Measurements from ENCODE around the gene FHIP2A.
A peak's percentile ranks its signal among the peaks of the same experiment; 100 is the strongest.
"Not testable (repeated sequence)": the region's sequence is repeated elsewhere in the genome, so short reads cannot be mapped to it uniquely, and the experiment has no call there.

Gene FHIP2A

DNA sequence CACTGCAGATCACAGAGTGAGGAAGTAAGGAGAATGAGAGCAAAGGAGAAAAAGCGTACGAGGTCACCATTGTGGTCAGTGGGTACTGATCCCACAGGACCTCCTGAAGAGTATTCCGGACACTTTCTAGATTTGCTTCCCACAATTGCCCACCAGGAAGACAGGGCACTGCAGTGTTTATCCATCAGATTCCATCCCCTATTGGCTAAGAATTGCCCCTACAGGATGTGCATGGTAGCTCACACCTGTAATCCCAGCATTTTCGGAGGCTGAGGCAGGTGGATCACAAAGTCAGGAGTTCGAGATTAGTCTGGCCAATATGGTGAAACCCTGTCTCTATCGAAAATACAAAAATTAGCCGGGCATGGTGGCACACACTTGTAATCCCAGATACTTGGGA lies 5.3 kb upstream of the FHIP2A start:
- DNase-seq, result no peak

DNA sequence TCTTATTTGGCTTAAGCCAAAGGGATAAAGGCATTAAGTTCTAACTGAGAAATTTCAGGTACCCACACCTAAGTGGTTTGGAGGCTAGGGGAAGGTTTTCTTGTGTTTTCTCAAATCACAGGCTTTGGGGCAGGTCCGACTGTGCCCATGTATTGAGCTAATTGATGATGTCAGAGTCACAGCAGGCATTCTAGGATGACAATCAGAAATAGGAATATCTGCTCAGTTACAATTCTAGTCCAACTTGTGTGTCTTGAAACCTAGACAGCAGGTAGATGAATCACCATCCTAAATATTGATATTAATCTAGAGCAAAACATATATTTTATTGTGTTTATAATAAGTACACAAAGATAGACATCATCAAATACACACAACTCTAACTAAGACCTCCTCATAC lies 2.3 kb upstream of the FHIP2A start:
- no peak for DNase-seq

DNA sequence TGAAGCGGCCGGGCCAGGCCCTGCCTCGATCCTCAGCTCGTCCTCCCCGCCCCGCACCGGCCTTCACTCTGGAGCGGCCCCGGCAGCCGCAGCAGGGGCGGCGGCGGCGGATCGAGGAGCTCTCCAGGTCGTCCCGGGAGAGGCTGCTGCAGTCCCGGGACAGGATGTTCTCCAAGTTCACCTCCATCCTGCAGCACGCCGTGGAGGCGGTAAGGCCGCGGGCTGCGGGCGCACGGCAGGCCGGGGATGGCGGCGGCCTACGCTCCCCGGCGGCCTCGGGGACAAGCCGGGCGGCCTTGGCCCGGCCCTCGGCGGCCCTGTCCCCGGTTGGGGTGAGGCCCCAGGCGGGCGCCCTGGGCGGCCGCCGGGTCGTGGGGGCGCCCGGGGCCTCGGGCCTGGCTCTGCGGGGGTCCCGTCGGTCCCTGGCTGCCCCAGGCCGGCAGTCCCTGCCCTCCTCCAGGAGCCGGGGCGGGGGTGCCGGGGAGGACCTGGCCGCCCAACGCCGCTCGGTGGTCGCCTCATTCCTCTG lies 399 bp downstream of the FHIP2A start:
- no peak for DNase-seq

DNA sequence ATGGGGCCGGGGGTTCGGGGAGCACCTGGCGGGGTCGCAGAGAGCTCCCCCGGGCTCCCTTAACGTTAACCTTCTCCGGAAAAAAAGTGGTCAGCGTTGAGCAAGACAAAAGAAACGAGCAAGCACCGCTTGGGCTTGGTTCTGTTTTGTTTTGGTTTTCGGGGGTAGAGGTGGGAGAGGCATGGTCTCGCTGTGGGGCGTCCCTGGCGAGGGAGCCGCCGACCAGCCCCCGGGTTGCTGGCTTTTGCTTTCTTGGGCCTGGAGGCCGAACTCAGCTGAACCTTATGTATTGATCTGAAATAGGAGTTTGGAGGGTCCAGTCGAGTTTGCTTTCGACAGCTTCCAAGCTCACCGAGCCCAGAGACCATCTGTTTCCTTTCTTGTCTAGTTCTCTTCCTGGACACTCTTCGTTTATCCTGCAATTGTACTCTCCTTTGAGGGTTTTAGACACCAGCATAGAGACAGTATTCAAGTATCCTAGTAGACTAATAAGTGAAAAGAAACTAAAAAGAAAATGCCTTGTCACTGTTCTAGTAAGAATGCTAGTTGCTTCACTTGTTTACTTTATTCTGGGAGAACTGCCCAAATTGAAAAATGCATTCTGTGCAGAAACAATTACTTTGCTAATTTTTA lies 980 bp downstream of the FHIP2A start:
- peak; percentile 58 for DNase-seq

DNA sequence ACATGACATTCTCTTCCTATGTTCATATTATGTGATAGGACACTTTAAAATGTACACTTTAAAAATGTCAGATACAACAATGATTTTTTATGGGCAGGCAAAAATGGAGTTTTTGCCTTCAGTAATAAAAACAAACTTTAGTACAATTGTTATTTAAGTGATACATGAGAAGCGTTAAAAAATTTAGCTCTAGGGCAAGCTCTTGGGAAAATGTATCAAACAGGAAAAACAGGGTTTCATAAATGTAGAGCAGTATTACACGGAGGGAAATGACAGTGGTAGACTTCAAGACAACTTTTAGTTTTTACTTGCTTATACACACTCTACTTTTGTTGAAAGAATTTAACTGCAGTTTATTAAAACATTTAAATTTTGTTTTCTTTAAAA lies 1.5 kb downstream of the FHIP2A start:
- DNase-seq, result no peak

DNA sequence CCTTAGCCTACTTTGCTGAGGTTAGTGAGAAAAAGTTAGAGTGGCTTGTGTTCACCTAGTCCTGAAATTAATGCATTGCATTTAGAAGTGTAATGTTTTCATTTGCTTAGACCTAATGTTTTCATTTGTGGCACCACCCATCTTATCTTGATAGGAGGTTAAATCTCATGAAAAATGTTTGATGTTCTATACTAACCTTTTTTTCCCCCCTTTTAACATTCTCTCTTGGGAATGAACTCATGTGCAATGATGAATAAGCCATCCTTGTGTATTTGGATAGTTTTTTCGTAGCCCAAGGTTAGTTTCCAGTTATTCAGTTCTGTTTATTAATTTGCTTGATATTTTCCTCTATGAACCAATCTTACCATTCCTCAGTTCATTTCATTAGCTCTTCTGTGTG lies 2.8 kb downstream of the FHIP2A start:
- DNase-seq, result no peak

DNA sequence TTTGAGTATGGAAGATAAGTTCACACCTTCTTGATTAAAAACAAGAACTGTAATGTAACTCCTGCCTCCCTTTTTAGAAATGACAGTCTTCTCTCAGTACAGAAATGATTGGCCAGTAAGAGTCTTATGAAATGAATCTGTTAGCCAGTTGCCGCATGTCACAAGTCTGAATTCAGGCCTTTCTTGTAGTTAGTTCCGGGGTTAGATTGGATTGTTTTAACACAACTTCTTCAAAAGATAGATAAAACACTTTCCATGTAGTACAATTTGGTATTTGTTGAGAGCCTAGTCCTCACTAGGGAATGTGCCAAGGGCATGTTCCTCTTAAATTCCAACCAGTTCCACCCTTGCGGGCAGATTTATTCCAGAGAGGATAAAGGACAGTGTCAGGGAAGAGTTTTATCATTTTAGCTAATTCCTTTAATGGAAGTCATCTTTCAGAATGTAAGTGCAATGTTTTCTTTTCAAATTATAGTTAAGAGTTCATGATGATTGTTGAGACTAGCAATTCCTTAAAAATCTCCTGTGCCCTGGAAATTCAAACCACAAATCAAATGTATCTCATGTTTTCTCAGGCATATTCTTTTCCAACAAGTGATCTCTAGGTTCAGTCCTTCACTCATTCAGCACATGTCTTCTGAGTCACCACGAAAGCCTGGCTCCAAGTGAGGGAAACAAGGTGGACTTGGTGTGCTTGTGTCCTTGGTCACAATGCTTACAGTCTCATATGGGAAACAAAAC lies 4.1 kb downstream of the FHIP2A start:
- DNase-seq, result no peak

DNA sequence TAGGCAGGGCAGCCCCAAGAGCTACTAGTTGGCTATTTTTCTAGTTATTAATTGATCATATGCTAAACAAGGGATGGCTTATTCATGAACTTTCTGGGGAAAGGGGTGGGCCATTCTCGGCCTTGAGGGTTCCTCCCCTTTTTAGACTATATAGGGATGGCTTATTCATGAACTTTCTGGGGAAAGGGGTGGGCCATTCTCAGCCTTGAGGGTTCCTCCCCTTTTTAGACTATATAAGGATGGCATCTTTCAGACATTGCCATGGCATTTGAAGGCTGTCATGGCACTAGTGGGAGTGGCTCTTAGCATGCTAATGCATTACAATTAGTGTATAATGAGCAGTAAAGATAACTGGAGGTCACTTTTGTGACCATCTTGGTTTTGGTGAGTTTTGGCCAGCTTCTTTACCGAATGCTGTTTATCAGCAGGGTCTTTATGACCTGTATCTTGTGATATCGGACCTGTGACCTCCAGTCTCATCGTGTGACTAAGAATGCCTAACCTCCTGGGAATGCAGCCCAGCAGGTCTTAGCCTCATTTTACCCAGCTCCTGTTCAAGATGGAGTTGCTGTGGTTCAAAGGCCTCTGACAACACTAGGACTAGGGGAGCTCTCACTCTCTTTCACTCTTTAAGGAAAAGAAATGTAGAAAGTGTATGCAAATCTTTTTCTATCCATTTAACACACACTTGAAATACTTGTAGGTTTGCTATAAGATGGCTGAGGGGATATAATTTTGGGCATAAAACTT lies 7.8 kb downstream of the FHIP2A start:
- no peak for DNase-seq

DNA sequence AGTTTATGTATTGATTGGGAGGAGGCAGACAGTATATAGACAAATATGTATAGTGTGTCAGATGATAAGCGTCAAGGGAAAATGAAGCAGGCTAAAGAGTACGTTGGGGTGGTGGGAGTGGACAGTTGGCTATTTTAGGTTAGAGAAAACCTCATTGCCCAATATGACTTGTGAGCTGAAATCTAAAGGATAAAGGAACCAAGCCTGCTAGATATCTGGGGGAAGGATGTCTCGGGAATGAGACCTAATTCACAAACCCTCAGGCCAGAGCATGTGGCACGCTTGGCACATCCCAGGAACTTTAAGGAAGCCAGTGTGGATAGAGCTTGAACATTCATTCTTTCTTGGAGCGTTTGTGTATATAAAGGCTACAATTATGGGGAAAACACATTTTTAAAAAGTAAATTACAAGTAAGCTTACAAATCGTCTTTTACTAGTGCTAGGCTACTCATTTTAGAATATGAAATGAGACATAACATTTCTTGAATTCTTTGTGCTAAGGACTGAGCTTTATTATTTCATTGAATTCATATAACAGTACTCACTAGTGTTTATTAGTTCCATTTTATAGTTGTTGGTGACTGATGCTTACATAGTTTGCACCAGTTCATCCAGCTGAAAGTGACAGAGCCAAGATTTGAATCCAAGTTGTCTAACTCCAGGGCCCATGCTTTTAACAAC lies 9.7 kb downstream of the FHIP2A start:
- DNase-seq, result no peak

DNA sequence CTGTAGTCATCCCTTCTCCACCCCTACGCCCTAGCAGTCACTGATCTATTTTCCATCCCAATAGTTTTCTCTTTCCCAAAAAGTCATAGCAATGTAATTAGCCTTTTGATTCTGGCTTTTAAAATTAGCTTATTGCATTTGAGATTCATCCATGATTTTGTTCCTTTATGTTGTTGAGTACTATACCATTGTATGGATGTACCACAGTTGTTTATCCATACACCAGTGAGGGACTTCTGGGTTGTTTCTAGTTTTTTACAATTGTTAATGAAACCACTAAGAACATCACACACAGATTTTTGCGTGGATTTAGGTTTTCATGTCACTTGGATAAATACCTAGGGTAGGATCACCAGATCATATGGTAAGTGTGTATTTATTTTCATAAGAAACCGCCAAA lies 16.1 kb downstream of the FHIP2A start:
- DNase-seq, result no peak

DNA sequence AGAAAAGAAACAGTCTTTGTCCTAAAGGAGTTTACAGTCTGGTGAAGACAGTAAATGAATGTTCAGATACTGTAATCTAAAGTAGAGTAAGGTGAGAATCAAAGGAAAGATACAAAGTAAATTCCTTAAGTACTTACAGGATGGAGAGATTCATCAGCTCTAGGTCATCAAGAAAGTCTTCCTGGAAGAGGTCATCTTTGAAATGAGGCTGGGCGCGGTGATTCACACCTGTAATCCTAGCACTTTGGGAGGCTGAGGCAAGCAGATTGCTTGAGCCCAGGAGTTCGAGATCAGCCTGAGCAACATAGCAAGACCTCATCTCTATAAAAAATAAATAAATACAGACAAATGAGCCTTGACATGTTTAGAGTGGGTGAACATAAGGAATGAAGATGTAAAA lies 18.3 kb downstream of the FHIP2A start:
- DNase-seq, result no peak

DNA sequence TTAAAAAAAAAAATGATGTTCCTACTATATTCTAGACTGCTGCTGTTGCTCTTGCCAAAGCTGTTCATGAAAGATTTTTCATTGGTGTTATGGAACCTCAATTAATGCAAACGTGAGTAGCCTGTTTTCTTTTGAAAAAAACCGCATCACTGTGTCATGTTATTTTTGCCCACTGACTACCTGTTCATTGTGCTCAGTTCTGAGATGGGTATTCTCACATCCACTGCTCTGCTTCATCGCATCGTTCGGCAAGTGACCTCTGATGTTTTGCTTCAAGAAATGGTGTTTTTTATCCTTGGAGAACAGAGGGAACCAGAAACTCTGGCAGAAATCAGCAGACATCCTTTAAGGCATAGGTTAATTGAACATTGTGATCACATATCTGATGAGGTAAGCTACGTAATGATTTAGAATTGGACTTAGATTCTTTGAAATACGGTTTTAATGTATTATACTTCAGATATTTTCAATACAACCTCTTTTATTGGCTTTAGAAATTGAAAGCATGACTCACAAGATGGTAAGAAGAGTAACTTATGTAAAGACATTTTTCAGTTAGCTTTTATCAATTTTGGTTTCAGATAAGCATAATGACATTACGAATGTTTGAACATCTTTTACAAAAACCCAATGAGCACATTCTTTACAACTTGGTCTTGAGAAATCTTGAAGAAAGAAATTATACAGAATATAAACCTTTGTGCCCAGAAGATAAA lies 24.6 kb downstream of the FHIP2A start:
- no peak for DNase-seq

DNA sequence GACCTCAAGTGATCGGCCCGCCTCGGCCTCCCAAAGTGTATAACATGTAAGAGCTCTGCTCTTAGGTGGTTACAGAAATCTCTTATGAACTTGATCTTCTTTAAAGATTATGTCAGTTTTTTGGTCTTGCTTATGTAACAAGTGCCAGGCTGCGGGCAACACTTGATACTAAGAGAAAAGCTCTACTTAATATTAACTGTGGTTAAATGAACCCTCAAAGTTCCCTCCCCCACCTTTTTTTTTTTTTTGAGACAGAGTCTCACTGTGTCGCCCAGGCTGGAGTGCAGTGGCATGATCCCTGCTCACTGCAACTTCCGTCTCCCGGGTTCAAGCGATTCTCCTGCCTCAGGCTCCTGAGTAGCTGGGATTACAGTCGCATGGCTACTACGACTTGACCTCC lies 25.9 kb downstream of the FHIP2A start:
- not testable (repeated sequence) for DNase-seq

DNA sequence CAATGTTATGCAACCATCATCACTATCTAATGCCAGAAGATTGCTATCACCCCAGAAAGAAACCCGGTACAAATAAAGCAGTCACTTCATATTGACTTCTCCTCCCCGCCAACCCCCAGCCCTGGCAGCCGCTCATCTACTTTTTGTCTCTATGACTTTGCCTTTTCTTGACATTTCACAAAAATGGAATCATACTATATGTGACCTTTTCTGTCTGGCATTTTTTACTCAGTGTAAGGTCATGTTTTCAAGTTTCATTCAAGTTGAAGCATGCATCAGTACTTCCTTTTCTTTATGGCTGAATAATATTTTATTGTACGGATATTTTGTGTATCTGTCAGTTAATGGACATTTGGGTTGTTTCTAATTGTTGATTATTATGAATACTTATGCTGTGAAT lies 28.1 kb downstream of the FHIP2A start:
- no peak for DNase-seq

DNA sequence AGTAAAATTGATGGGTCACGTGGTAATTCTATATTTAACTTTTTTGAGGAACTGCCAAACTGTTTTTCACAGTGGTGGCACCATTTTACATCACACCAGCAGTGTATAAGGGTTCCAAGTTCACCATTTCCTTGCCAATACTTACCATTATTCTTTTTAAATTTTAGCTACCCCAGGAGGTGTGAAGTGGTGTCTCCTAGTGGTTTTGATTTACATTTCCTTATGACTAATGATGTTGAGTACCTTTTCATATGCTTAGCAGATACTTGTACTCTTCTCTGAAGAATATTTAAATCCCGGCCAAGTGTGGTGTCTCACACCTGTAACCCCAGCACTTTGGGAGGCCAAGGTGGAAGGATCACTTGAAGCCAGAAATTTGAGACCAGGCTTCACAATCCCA lies 28.5 kb downstream of the FHIP2A start:
- no peak for DNase-seq

DNA sequence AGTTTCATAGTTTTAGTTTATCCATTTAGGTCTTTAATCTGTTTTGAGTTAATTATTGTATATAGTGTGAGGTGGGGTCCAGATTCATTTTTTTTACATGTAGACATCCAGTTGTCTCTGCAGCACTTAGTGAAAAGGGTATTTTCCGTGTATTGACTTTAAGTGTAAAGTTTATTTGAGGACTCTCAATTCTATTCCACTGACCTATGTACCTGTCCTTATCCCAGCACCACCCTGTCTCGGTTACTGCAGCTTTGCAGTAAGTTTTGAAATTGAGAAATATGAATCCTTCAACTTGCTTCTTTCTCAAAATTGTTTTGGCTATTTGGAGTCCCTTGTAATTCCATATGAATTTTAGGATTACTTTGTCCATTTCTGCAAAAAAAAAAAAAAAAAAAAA lies 29.8 kb downstream of the FHIP2A start:
- no peak for DNase-seq

DNA sequence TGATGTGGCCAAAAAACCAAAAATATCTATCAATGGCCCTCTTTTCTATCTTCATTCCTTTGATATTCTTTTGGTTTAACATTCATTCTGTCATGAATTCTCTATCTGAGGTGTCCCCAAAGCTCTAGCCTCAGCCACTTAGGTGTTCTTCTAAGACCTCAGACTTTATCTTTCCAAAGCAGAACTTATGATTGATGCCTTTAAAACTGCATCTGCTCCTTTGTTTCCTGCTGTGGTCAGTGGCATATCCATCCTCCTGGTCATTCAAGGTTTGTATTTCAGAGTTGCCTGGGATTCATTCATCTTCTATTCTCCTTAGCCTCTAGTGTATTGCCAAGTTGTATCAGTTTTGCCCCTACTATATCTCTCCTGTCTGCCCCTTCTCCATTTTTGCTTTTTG lies 30.6 kb downstream of the FHIP2A start:
- DNase-seq, result no peak

DNA sequence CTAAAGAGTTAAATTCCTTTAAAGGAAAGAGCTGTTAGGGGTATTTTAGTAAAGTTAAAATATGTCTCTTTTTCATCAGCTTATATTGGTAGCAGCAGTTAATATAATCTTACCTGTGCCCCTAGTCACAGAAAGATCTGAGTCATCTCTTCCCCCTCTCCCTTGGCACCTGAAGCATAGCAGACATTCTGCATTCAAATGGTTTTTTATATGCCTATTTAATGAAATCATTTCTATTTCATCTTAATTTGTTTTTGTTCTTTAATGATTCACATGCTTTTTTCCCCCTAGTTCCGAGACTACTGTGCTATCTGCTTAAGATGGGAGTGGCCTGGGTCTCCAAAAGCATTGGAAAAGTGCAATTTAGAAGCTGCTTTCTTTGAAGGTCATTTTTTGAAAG lies 33.3 kb downstream of the FHIP2A start:
- DNase-seq, result no peak

DNA sequence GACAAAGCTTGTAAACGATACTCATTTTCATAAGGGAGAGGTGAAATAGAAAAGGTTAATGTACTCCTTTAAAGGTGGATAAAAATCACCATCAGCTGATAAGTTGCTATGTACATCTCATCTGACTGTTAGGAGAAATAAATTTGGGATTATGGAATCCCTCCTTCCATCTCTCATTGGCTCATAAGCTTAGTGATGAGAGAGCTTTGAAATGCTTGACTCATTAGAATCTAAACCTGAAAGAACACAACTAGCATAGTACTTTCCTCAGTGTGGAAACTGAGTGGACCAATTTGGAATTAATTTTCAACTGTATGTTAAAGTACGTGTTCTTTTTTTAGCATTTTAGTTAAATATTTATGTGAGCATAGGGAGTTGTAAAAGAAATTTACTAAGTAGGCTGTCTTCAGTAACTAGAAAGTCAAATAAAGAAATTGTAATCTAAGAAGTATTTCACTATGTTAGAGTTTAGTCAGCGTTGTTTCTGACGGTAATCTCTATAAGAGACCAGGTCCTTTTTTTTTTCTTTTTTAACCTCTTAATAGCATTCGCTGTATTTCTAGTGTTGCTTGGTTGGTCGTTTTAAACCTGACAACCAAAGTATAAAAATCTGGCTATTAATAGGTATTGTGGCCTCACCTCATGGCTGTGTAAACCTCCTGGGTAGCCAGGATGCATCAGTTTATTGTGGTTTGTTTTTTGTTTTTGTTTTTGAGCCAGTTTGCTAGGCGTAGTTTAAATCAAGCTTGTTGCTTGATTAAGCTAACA lies 34.4 kb downstream of the FHIP2A start:
- no peak for DNase-seq

DNA sequence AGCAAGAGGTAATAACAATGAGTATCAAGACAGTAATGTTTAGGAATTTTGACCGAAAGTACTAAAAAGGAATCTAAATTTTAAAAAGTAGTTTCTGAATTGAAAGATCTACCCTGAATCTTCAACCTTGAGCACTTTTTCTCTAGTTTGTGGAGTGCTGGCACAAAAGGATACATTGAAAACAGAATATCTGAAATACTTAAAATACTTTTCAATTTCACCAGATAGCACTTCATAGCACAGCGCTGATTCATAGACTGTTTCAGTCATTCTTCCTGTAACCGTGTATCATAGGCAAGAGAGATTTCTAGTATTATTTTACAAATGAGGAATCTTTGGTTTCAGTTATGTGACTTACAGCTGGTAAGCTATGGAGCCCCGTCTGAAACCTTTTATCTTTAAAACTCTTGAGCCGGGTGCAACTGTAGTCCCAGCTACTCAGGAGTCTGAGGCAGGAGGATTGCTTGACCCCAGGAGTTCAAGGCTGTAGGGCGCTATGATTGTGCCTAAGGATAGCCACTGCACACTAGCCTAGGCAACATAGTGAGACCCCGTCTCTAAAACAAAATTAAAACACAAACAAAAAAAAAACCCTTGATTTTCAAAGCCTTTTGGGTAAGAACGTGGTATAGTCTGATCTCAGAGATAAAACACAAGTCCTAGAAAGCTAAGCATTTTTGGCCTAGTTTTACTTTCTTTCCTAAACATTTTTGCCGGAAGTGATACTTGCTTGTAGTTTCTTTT lies 35.1 kb downstream of the FHIP2A start:
- no peak for DNase-seq

DNA sequence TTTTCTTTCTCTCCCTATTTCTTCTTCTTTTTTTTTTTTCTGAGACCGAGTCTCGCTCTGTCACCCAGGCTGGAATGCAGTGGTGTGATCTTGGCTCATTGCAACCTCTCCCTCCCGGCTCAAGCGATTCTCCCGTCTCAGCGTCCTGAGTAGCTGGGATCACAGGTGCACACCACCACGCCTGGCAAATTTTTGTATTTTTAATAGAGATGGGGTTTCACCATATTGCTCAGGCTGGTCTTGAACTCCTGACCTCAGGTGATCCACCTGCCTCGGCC lies 35.6 kb downstream of the FHIP2A start:
- not testable (repeated sequence) for DNase-seq

Data from femur (tissue), 1 donor.